ENCODE results near the gene ARPIN.

DNA sequence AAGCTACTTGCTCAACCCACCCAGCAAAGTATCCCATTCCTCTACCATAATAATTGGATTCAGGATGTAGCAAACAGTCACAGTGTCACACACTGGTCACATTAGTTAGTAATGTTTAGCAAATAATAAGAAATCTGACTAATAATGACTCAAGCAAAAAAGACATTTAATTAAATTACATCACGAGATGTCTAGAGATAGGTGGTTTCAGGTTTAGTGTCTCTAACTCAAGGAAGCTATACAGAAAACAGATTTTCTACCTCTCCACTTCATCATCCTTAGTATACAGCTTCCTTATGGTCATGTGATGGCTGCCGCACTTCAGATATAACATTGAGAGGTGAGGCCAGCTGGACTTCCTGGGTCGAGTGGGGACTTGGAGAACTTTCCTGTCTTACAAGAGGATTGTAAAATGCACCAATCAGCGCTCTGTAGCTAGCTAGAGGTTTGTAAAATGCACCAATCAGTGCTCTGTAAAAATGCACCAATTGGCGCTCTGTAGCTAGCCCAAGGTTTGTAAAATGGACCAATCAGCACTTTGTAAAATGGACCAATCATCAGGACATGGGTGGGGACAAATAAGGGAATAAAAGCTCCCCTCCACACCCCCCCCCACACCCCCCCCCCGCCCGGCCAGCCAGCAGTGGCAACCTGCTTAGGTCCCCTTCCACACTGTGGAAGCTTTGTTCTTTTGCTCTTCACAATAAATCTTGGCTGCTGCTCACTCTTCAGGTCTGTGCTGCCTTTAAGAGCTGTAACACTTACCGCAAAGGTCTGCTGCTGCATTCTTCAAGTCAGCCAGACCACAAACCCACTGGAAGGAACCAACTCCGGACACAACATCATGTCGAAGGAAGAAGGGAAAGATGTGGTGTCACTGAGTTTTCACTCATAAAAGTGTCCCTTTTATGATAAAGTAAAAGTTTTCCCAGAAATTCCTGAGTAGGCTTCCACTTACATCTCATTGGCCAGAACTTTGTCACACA is 24.9 kb upstream of the ARPIN start:
- TF ChIP-seq, protein P1, sequence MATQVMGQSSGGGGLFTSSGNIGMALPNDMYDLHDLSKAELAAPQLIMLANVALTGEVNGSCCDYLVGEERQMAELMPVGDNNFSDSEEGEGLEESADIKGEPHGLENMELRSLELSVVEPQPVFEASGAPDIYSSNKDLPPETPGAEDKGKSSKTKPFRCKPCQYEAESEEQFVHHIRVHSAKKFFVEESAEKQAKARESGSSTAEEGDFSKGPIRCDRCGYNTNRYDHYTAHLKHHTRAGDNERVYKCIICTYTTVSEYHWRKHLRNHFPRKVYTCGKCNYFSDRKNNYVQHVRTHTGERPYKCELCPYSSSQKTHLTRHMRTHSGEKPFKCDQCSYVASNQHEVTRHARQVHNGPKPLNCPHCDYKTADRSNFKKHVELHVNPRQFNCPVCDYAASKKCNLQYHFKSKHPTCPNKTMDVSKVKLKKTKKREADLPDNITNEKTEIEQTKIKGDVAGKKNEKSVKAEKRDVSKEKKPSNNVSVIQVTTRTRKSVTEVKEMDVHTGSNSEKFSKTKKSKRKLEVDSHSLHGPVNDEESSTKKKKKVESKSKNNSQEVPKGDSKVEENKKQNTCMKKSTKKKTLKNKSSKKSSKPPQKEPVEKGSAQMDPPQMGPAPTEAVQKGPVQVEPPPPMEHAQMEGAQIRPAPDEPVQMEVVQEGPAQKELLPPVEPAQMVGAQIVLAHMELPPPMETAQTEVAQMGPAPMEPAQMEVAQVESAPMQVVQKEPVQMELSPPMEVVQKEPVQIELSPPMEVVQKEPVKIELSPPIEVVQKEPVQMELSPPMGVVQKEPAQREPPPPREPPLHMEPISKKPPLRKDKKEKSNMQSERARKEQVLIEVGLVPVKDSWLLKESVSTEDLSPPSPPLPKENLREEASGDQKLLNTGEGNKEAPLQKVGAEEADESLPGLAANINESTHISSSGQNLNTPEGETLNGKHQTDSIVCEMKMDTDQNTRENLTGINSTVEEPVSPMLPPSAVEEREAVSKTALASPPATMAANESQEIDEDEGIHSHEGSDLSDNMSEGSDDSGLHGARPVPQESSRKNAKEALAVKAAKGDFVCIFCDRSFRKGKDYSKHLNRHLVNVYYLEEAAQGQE (IDR thresholded peaks at IDR 0.05; ENCODE audit: low read depth) = no peak
- TF ChIP-seq SIN3A (IDR thresholded peaks at IDR 0.05; ENCODE audit: low read depth) = no peak
- TF ChIP-seq ZNF274 (IDR thresholded peaks at IDR 0.05; ENCODE audit: low read depth, low read length) = no peak
- no peak for TF ChIP-seq POLR2A (IDR thresholded peaks at IDR 0.05; ENCODE audit: borderline replicate concordance, extremely low read depth, insufficient read depth, insufficient read length)
- TF ChIP-seq, protein P2, sequence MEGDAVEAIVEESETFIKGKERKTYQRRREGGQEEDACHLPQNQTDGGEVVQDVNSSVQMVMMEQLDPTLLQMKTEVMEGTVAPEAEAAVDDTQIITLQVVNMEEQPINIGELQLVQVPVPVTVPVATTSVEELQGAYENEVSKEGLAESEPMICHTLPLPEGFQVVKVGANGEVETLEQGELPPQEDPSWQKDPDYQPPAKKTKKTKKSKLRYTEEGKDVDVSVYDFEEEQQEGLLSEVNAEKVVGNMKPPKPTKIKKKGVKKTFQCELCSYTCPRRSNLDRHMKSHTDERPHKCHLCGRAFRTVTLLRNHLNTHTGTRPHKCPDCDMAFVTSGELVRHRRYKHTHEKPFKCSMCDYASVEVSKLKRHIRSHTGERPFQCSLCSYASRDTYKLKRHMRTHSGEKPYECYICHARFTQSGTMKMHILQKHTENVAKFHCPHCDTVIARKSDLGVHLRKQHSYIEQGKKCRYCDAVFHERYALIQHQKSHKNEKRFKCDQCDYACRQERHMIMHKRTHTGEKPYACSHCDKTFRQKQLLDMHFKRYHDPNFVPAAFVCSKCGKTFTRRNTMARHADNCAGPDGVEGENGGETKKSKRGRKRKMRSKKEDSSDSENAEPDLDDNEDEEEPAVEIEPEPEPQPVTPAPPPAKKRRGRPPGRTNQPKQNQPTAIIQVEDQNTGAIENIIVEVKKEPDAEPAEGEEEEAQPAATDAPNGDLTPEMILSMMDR (IDR thresholded peaks at IDR 0.05 in 2 of 3, conservative IDR thresholded peaks at IDR 0.05 in 1 of 3; ENCODE audit: borderline replicate concordance in 1 of 3, insufficient read depth in 1 of 3, low read depth in 2 of 3, low read length in 2 of 3) = no peak
- TF ChIP-seq SP1 (IDR thresholded peaks at IDR 0.05; ENCODE audit: low read depth) = no peak
- no peak for TF ChIP-seq JUND (IDR thresholded peaks at IDR 0.05)
